ENCODE results near the gene MMP11. TPM values are rescaled to one million over a fixed set of nuclear protein-coding genes. Genes with fewer than 3 reads are reported as not detected.

The MMP11 gene
- total RNA-seq, 1 experiment from 2014 or later: 7.4 TPM

- RAD21 ChIA-PET (ENCODE audit: low non-redundant PET in 1 of 2, low total read pairs in 2 of 2, uncharacterized antibody in 2 of 2, unreplicated experiment in 2 of 2): no interaction called here
- H2AFZ ChIP-seq (ENCODE audit: low read depth, low read length, poor library complexity, severe bottlenecking): no peak overlapping the region
- ATAC-seq: no peak
- H3K4me1 ChIP-seq (ENCODE audit: control insufficient read depth in 1 of 2, insufficient read depth in 2 of 2, low read length in 2 of 2): no peaks in the 10 kb centered on the region
- H3K79me2 ChIP-seq (ENCODE audit: insufficient read depth, low read length): no peaks in the 10 kb centered on the region; the same call in 1 of the 2 replicates
- TF ChIP-seq SP1 (IDR thresholded peaks at IDR 0.05; ENCODE audit: low read depth) (no peak), POLR2AphosphoS5 (IDR thresholded peaks at IDR 0.05; ENCODE audit: low read depth, low read length) (no peak), TCF7L2 (IDR thresholded peaks at IDR 0.05; ENCODE audit: borderline replicate concordance, extremely low read depth, insufficient read depth, insufficient read length) (no peak), CTCF (IDR thresholded peaks at IDR 0.05 in 2 of 3, conservative IDR thresholded peaks at IDR 0.05 in 1 of 3; ENCODE audit: borderline replicate concordance in 1 of 3, insufficient read depth in 1 of 3, low read depth in 2 of 3, low read length in 2 of 3) (no peak), POLR2A (IDR thresholded peaks at IDR 0.05; ENCODE audit: borderline replicate concordance, extremely low read depth, insufficient read depth, insufficient read length) (no peak), RAD21 (IDR thresholded peaks at IDR 0.05; ENCODE audit: low read depth) (no peak), ZBTB33 (IDR thresholded peaks at IDR 0.05; ENCODE audit: extremely low read depth, insufficient replicate concordance, low read length) (no peak), JUND (IDR thresholded peaks at IDR 0.05) (no peak), EGR1 (IDR thresholded peaks at IDR 0.05; ENCODE audit: low read depth) (no peak), ZFX (IDR thresholded peaks at IDR 0.05) (no peak), EZH2phosphoT487 (IDR thresholded peaks at IDR 0.05; ENCODE audit: borderline replicate concordance) (no peak), SRF (IDR thresholded peaks at IDR 0.05; ENCODE audit: low read depth) (no peak), CEBPB (IDR thresholded peaks at IDR 0.05; ENCODE audit: low read depth) (no peak), CBX3 (IDR thresholded peaks at IDR 0.05; ENCODE audit: low read depth) (no peak), SIN3A (IDR thresholded peaks at IDR 0.05; ENCODE audit: low read depth) (no peak), FOSL1 (IDR thresholded peaks at IDR 0.05; ENCODE audit: low read depth) (no peak)
- TF ChIP-seq, protein P1, sequence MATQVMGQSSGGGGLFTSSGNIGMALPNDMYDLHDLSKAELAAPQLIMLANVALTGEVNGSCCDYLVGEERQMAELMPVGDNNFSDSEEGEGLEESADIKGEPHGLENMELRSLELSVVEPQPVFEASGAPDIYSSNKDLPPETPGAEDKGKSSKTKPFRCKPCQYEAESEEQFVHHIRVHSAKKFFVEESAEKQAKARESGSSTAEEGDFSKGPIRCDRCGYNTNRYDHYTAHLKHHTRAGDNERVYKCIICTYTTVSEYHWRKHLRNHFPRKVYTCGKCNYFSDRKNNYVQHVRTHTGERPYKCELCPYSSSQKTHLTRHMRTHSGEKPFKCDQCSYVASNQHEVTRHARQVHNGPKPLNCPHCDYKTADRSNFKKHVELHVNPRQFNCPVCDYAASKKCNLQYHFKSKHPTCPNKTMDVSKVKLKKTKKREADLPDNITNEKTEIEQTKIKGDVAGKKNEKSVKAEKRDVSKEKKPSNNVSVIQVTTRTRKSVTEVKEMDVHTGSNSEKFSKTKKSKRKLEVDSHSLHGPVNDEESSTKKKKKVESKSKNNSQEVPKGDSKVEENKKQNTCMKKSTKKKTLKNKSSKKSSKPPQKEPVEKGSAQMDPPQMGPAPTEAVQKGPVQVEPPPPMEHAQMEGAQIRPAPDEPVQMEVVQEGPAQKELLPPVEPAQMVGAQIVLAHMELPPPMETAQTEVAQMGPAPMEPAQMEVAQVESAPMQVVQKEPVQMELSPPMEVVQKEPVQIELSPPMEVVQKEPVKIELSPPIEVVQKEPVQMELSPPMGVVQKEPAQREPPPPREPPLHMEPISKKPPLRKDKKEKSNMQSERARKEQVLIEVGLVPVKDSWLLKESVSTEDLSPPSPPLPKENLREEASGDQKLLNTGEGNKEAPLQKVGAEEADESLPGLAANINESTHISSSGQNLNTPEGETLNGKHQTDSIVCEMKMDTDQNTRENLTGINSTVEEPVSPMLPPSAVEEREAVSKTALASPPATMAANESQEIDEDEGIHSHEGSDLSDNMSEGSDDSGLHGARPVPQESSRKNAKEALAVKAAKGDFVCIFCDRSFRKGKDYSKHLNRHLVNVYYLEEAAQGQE (IDR thresholded peaks at IDR 0.05; ENCODE audit: low read depth): no peak
- TF ChIP-seq, protein P2, sequence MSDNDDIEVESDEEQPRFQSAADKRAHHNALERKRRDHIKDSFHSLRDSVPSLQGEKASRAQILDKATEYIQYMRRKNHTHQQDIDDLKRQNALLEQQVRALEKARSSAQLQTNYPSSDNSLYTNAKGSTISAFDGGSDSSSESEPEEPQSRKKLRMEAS (IDR thresholded peaks at IDR 0.05): no peak
- TF ChIP-seq, protein P3, sequence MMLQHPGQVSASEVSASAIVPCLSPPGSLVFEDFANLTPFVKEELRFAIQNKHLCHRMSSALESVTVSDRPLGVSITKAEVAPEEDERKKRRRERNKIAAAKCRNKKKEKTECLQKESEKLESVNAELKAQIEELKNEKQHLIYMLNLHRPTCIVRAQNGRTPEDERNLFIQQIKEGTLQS (IDR thresholded peaks at IDR 0.05): no peak
- no peaks in the 10 kb centered on the region for H3K27me3 ChIP-seq (ENCODE audit: insufficient read depth, low read length)
- DNase-seq (ENCODE audit: low read depth, low spot score): no peak
- no peak overlapping the region for H3K27ac ChIP-seq (ENCODE audit: low read depth, low read length)
- no peak overlapping the region for H3K4me2 ChIP-seq (ENCODE audit: low read length)
- CTCF ChIA-PET: no interaction called here
- H4K20me1 ChIP-seq (ENCODE audit: insufficient read depth): no peaks in the 10 kb centered on the region
- H3K9me2 ChIP-seq (ENCODE audit: insufficient read depth): no peaks in the 10 kb centered on the region
- H3K9ac ChIP-seq (ENCODE audit: low read length): no peak overlapping the region
- no peaks in the 10 kb centered on the region for H3K9me3 ChIP-seq (ENCODE audit: control insufficient read depth in 1 of 2, insufficient read depth in 1 of 2, low read depth in 1 of 2, low read length in 2 of 2)
- peaks cover 11 to 19% of the 10 kb centered on the region in 2 experiments; a peak in 3 of 4 replicates for H3K36me3 ChIP-seq (ENCODE audit: control insufficient read depth in 1 of 2, insufficient read depth in 2 of 2, low read length in 2 of 2)
- intact Hi-C loops (cut with micrococcal nuclease): no loop called here
- H3K4me3 ChIP-seq (replicated peaks in 1 of 2; ENCODE audit: low read depth in 1 of 2, low read length in 2 of 2): no peak overlapping the region
- BruUV-seq (replicated peaks): no TSS peak
- POLR2A ChIA-PET: no interaction called here
These were observed 58.6 kb downstream of the MMP11 start for GRCh38 chr22:23831261-23831660.

Measured in HCT116 (cell line).